HG03095 (cell line): ENCODE measurements around the gene ARHGAP4.

Experiments
- ATAC-seq: cut with Tn5 transposase; IDR thresholded peaks from one replicate; pipeline ENCODE4 v1.9.1; 2021; ENCODE audit warnings: moderate library complexity; ENCODE audit not compliant: unreplicated experiment

ARHGAP4 gene

GRCh38 chrX:153947009-153947769, 21.1 kb upstream of the ARHGAP4 start:
- ATAC-seq: peak; percentile 58

- no peak for ATAC-seq
Measured at GRCh38 chrX:153945956-153946943, 20.2 kb upstream of the ARHGAP4 start.

GRCh38 chrX:153944800-153945150, 18.7 kb upstream of the ARHGAP4 start:
- ATAC-seq: no peak

- no peak for ATAC-seq
Measured at GRCh38 chrX:153944140-153944799, 18.2 kb upstream of the ARHGAP4 start, which contains the start of gene RENBP. TSS of gene RENBP (minus strand) at chrX:153944643. CDS start at chrX:153944610, 33 bp downstream.

- ATAC-seq: no peak
Measured at GRCh38 chrX:153941336-153942252, 15.5 kb upstream of the ARHGAP4 start.

- ATAC-seq: no peak
Measured at GRCh38 chrX:153939573-153939972, 13.5 kb upstream of the ARHGAP4 start.

- no peak for ATAC-seq
Measured at GRCh38 chrX:153938226-153938786, 12.2 kb upstream of the ARHGAP4 start.

- no peak for ATAC-seq
Measured at GRCh38 chrX:153937056-153937455, 11.0 kb upstream of the ARHGAP4 start.

- ATAC-seq: no peak
Measured at GRCh38 chrX:153935326-153935851, 9.3 kb upstream of the ARHGAP4 start.

GRCh38 chrX:153934762-153935325, 8.8 kb upstream of the ARHGAP4 start, which contains the start of gene NAA10:
TSS of gene NAA10 (minus strand) at chrX:153935037. CDS start at chrX:153934904, 133 bp downstream.
- ATAC-seq: peak; percentile 89

- no peak for ATAC-seq
Measured at GRCh38 chrX:153934148-153934761, 8.2 kb upstream of the ARHGAP4 start.

GRCh38 chrX:153933748-153934147, 7.7 kb upstream of the ARHGAP4 start:
- no peak for ATAC-seq

GRCh38 chrX:153932220-153932915, 6.3 kb upstream of the ARHGAP4 start:
- no peak for ATAC-seq

- no peak for ATAC-seq
Measured at GRCh38 chrX:153931748-153932147, 5.7 kb upstream of the ARHGAP4 start.

GRCh38 chrX:153931151-153931550, 5.1 kb upstream of the ARHGAP4 start:
- ATAC-seq: no peak

- no peak for ATAC-seq
Measured at GRCh38 chrX:153930011-153930910, 4.2 kb upstream of the ARHGAP4 start.

GRCh38 chrX:153929576-153929975, 3.5 kb upstream of the ARHGAP4 start:
- ATAC-seq: no peak
